GM23248 (cell line): ENCODE measurements around the gene PRRG3. TPM values are rescaled to one million over a fixed set of nuclear protein-coding genes. Genes with fewer than 3 reads are reported as not detected.

Experiments
- DNase-seq: peaks from one replicate; pipeline ENCODE4 v3.0.0-alpha.2; 2015
- H2AFZ ChIP-seq: fragments of 200-600 bp; sonication (generic); 2 replicates; pipeline ENCODE4 v1.6.1; 2016; ENCODE audit warnings: antibody characterized with exemption
- H3F3A ChIP-seq: fragments of 200-600 bp; sonication (generic); 2 replicates; pipeline ENCODE4 v1.6.1; 2016; ENCODE audit warnings: mild to moderate bottlenecking, antibody characterized with exemption, mixed run types; ENCODE audit not compliant: insufficient read depth
- H3K27ac ChIP-seq: fragments of 200-600 bp; sonication (generic); 2 replicates; pipeline ENCODE4 v1.5.1; 2016; ENCODE audit warnings: mild to moderate bottlenecking
- H3K27me3 ChIP-seq: fragments of 200-600 bp; sonication (generic); replicated peaks from 2 replicates; pipeline ENCODE4 v1.6.1; 2016; ENCODE audit warnings: mild to moderate bottlenecking; ENCODE audit not compliant: insufficient read depth
- H3K36me3 ChIP-seq: fragments of 200-600 bp; sonication (generic); 2 replicates; pipeline ENCODE4 v1.6.1; 2016; ENCODE audit warnings: low read depth, mild to moderate bottlenecking
- H3K4me1 ChIP-seq: fragments of 200-600 bp; sonication (generic); 2 replicates; pipeline ENCODE4 v1.6.1; 2016; ENCODE audit warnings: mild to moderate bottlenecking; ENCODE audit not compliant: insufficient read depth
- H3K4me2 ChIP-seq: fragments of 200-600 bp; sonication (generic); one replicate; pipeline ENCODE4 v1.6.1; 2016; ENCODE audit warnings: mild to moderate bottlenecking; ENCODE audit not compliant: unreplicated experiment
- H3K4me3 ChIP-seq: fragments of 200-600 bp; sonication (generic); 2 replicates; pipeline ENCODE4 v1.5.1; 2016; ENCODE audit warnings: mild to moderate bottlenecking
- H3K79me2 ChIP-seq: fragments of 200-600 bp; sonication (generic); 2 replicates; pipeline ENCODE4 v1.6.1; 2016; ENCODE audit warnings: mild to moderate bottlenecking; ENCODE audit not compliant: insufficient read depth
- H3K9ac ChIP-seq: fragments of 200-600 bp; sonication (generic); 2 replicates; pipeline ENCODE4 v1.6.1; 2016; ENCODE audit warnings: mild to moderate bottlenecking
- H3K9me2 ChIP-seq: fragments of 200-600 bp; sonication (generic); 2 replicates; pipeline ENCODE4 v1.6.1; 2016; ENCODE audit warnings: mixed run types, mild to moderate bottlenecking, moderate library complexity; ENCODE audit not compliant: insufficient read depth
- H3K9me3 ChIP-seq: fragments of 200-600 bp; sonication (generic); one replicate; pipeline ENCODE4 v1.6.1; 2017; ENCODE audit warnings: low read depth
- H4K20me1 ChIP-seq: fragments of 200-600 bp; sonication (generic); 2 replicates; pipeline ENCODE4 v1.6.0; 2016; ENCODE audit not compliant: insufficient read depth
- EZH2 ChIP-seq: fragments of 200-600 bp; sonication (generic); IDR thresholded peaks from 2 replicates; pipeline ENCODE4 v1.6.1; 2018; ENCODE audit warnings: antibody characterized with exemption, mild to moderate bottlenecking; ENCODE audit not compliant: insufficient read depth, poor library complexity, severe bottlenecking
- EZH2phosphoT487 ChIP-seq: fragments of 200-600 bp; sonication (generic); IDR thresholded peaks from 2 replicates; pipeline ENCODE4 v1.6.1; 2018; ENCODE audit warnings: antibody characterized with exemption, moderate library complexity, mild to moderate bottlenecking, low read depth; ENCODE audit not compliant: insufficient read depth
- WGBS, 2 experiments: methylation state at CpG; one replicate each; pipeline ENCODE4 v1.1.6; 2015 to 2017; ENCODE audit warnings: low lambda C conversion rate in 2 of 2, low coverage in 1 of 2; ENCODE audit errors: missing lambda C conversion rate in 2 of 2; 5-methylcytosine and 5-hydroxymethylcytosine counted together
- in situ Hi-C: fragments of 300-500 bp; cut with MboI; formaldehyde crosslinking; loops from 2 replicates; pipeline ENCODE4 v1.15.0; 2020
- polyA plus RNA-seq: library from polyadenylated mRNA; unstranded; fragments of >200 nt; fragmentation: Nextera tagmentation; extraction: Ambion mirVana; gene quantifications from 2 replicates; pipeline ENCODE4 v1.2.1, GENCODE V29; 2016
- total RNA-seq: library from RNA; depleted of rRNA; stranded (reverse); fragments of >200 nt; shearing (Covaris generic); gene quantifications from 2 replicates; pipeline ENCODE4 v1.2.3, GENCODE V29; 2014

PRRG3 gene
- total and polyA plus RNA-seq, 2 experiments from 2014 or later, result 0.21 TPM; not detected in 1

DNA sequence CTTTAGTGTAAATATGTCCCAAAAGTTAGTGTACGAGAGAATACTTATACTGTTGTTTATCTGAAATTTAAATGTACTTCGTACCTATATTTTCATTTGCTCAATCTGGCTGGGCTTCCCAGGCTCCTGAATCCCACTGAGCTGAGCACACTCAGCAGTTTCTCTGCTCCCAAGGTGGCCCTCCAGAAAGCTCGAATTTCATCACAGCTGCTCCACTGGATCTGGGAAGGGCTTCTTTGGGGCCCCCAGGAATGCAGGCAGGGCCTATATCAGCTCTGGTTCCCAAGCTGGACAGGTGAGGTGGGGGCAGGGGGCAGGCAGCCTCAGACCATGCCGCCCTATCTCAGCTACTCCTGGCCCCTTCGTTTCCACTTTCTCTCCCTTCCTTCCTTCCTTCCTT, 19.1 kb downstream of the PRRG3 start:
- H3F3A ChIP-seq, result no peaks in the 10 kb centered on the region
- no peaks in the 10 kb centered on the region for H3K4me1 ChIP-seq
- no peak overlapping the region for H3K4me2 ChIP-seq
- DNase-seq, result no peak
- H3K9me3 ChIP-seq, result no peaks in the 10 kb centered on the region
- H4K20me1 ChIP-seq, result no peaks in the 10 kb centered on the region
- no peak overlapping the region for H3K4me3 ChIP-seq
- no peaks in the 10 kb centered on the region for H3K36me3 ChIP-seq
- 72 to 73% methylated on average over 4 to 5 of the region's 5 CpGs for WGBS, 2 experiments
- no peaks in the 10 kb centered on the region for H3K79me2 ChIP-seq
- no peak overlapping the region for H3K27ac ChIP-seq
- in situ Hi-C loops, result no loop called here
- TF ChIP-seq EZH2phosphoT487, result no peak
- TF ChIP-seq EZH2, result no peak
- no peaks in the 10 kb centered on the region for H3K9me2 ChIP-seq
- H2AFZ ChIP-seq, result no peak overlapping the region
- H3K27me3 ChIP-seq, result no peaks in the 10 kb centered on the region
- H3K9ac ChIP-seq, result no peak overlapping the region

DNA sequence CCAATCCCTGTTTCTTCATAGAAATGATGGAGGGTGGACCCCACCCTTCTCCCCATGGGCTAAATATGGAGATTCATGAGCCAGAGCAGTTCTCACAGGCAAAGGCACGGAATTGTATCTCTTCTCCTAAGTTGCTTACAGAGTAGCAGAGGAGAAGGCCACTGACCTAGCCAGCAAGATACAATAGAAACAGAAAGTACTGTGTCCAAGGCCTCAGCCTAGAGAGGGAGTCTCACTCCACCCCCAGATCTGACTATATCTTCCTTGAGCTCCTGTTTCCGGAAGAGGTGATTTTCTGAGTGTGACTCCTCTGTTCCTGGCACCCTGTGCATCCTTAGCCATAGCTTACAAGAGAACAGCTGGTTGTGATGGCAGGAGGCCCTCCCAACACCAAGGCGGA, 20.5 kb downstream of the PRRG3 start, which contains the start of gene FATE1:
FATE1 (plus strand) TSS at position 284 of the 400 bp plus-strand sequence; CDS start at position 369, 85 bp downstream.
- Histone ChIP-seq H3K27me3 (no peaks in the 10 kb centered on the region), H2AFZ (no peak within 1 kb of the TSS), H3F3A (no peaks in the 10 kb centered on the region), H3K4me3 (no peak within 1 kb of the TSS), H3K36me3 (no peaks in the 10 kb centered on the region), H3K4me2 (no peak within 1 kb of the TSS), H3K79me2 (no peaks in the 10 kb centered on the region), H3K4me1 (no peaks in the 10 kb centered on the region), H3K27ac (no peak within 1 kb of the TSS), H3K9me3 (no peaks in the 10 kb centered on the region), H3K9me2 (no peaks in the 10 kb centered on the region), H4K20me1 (no peaks in the 10 kb centered on the region), H3K9ac (no peak within 1 kb of the TSS)
- in situ Hi-C loops, result no loop called here
- whole genome bisulfite sequencing, 2 experiments, result 49 to 53% methylated on average over 3 of the region's 3 CpGs
- TF ChIP-seq EZH2phosphoT487 (no peak), EZH2 (no peak)
- no peak for DNase-seq

DNA sequence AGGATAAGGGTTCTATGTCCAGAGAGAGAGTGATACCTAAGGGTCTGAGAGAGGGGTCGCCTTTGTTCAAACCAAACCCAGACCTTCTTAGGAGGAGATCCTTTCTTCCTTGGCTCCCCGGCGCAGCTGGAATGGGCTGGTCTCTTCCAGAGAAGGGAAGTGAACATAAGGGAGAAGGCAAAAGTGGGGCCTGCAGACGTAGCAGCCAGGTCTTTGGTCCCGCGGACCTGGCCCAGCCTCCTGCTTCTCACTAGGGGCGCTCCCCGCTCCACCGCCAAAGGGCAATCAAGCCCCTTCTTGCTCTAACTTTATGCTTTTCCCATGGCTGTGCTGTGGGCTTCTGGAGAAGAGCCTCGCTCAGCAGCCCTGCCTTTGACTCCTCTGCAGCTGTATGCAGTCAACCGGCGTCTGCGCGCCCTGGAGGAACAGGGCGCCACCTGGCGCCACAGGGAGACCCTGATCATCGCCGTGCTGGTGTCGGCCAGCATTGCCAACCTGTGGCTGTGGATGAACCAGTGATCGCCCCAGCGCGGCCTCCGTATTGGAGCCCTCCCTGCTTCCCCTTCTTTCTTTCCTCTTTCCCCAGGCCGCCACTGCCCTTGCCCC, 27.1 kb downstream of the PRRG3 start:
- no peaks in the 10 kb centered on the region for H3K27me3 ChIP-seq
- H4K20me1 ChIP-seq, result no peaks in the 10 kb centered on the region
- WGBS, 2 experiments, result 33 to 39% methylated on average over 21 to 22 of the region's 24 CpGs
- no peak overlapping the region for H3K27ac ChIP-seq
- TF ChIP-seq EZH2phosphoT487 (no peak), EZH2 (no peak)
- H3K4me3 ChIP-seq, result no peak overlapping the region
- H3K4me2 ChIP-seq, result no peak overlapping the region
- no peaks in the 10 kb centered on the region for H3K4me1 ChIP-seq
- H3K9me3 ChIP-seq, result no peaks in the 10 kb centered on the region
- no peak overlapping the region for H2AFZ ChIP-seq
- no peaks in the 10 kb centered on the region for H3K9me2 ChIP-seq
- DNase-seq, result peak; percentile 69
- H3K9ac ChIP-seq, result no peak overlapping the region
- no peaks in the 10 kb centered on the region for H3F3A ChIP-seq
- H3K36me3 ChIP-seq, result no peaks in the 10 kb centered on the region
- in situ Hi-C loops, result no loop called here
- no peaks in the 10 kb centered on the region for H3K79me2 ChIP-seq

DNA sequence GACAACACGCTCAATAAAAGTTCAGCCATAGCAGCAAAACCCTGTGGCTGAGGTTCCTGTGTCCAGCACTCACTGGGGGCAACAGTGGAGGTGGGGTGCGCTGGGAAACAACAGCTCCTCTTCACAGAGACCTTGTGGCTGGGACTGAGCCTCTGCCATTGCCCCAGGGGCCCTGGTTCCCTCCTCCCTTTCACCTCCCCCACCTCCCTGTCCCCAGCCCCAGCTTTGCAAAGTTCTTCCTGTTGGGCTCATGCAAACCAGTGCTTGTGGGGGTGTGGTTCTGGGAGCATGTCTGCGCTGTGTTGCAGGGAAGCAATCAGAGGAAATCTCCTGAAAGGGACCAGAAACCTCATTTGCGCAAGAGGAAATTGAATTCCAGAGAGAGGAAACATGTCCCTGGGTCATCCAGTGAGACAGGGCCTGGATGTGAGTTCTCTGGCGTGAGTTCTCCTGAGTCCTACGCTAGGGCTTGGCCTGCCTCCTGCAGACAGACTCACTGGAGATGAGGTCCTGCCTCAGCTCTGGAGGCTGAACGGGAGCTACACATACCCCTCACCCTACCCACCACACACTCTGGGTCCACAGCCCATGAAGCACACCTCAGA, 28.0 kb downstream of the PRRG3 start:
- WGBS, 2 experiments, result 56 to 66% methylated on average over 4 to 6 of the region's 7 CpGs
- Histone ChIP-seq H3K4me3 (no peak overlapping the region), H3K4me1 (no peaks in the 10 kb centered on the region), H4K20me1 (no peaks in the 10 kb centered on the region), H3K9me2 (no peaks in the 10 kb centered on the region), H3K36me3 (no peaks in the 10 kb centered on the region), H3K9ac (no peak overlapping the region), H3K27ac (no peak overlapping the region), H3K9me3 (no peaks in the 10 kb centered on the region), H3K27me3 (no peaks in the 10 kb centered on the region), H3K79me2 (no peaks in the 10 kb centered on the region), H2AFZ (no peak overlapping the region), H3K4me2 (no peak overlapping the region), H3F3A (no peaks in the 10 kb centered on the region)
- no peak for DNase-seq
- TF ChIP-seq EZH2phosphoT487 (no peak), EZH2 (no peak)
- in situ Hi-C loops, result no loop called here
